Sigmoid colon (tissue), 7 donors: ENCODE measurements around the gene ELMO3. TPM values are rescaled to one million over a fixed set of nuclear protein-coding genes. Genes with fewer than 3 reads are reported as not detected.

ENCODE experiments used
- DNase-seq: peaks from one replicate; pipeline ENCODE4 v3.0.0-alpha.2; 2019
- H3K27ac ChIP-seq, 4 donors: fragments of 200-600 bp; sonication (generic); one replicate each; pipeline ENCODE4 v1.5.1; 2016 to 2019; ENCODE audit warnings: mild to moderate bottlenecking in 1 of 4
- H3K27me3 ChIP-seq, 3 donors: fragments of 200-600 bp; sonication (generic); one replicate each; pipeline ENCODE4 v1.5.1; 2019; ENCODE audit warnings: mild to moderate bottlenecking in 1 of 3
- H3K36me3 ChIP-seq, 4 donors: fragments of 200-600 bp; sonication (generic); one replicate each; pipeline ENCODE4 v1.5.1; 2016 to 2019
- H3K4me1 ChIP-seq, 4 donors: fragments of 200-600 bp; sonication (generic); one replicate each; pipeline ENCODE4 v1.5.1; 2017 to 2019
- H3K4me3 ChIP-seq, 4 donors: fragments of 200-600 bp; sonication (generic); one replicate each; pipeline ENCODE4 v1.5.1; 2017 to 2019; ENCODE audit warnings: mild to moderate bottlenecking in 2 of 4, moderate library complexity in 1 of 4
- H3K9me3 ChIP-seq, 4 donors: fragments of 200-600 bp in 3 of 4; sonication (generic) in 3 of 4; one replicate each; pipeline versions ENCODE4 v1.5.1 to v1.6.1; 2013 to 2019
- EP300 ChIP-seq, 4 donors: sonication (generic); formaldehyde crosslinking; IDR thresholded peaks; one replicate each; pipeline ENCODE4 v1.6.1; 2017; ENCODE audit warnings: antibody characterized with exemption in 4 of 4
- POLR2A ChIP-seq, 2 donors: fragments of 450-650 bp; IDR thresholded peaks; one replicate each; pipeline ENCODE4 v1.6.1; 2016; ENCODE audit warnings: antibody characterized with exemption in 2 of 2, mild to moderate bottlenecking in 2 of 2, moderate library complexity in 2 of 2
- POLR2AphosphoS5 ChIP-seq, 4 donors: sonication (generic); formaldehyde crosslinking; IDR thresholded peaks; one replicate each; pipeline ENCODE4 v1.6.1; 2017; ENCODE audit warnings: antibody characterized with exemption in 4 of 4
- WGBS, 2 donors: extraction: QIAGEN DNeasy Blood & Tissue Kit; methylation state at CpG; one replicate each; pipeline ENCODE4 v1.1.7; 2013; 5-methylcytosine and 5-hydroxymethylcytosine counted together
- intact Hi-C: fragments of 100-400 bp; cut with DNase I; formaldehyde crosslinking; loops from one replicate; pipeline ENCODE4 v1.15.1; 2023
- polyA plus RNA-seq, 3 donors: library from polyadenylated mRNA; stranded (reverse); fragments of 200-250 nt; gene quantifications; one replicate each; pipeline ENCODE4 v1.2.3, GENCODE V29; 2013
- total RNA-seq, 4 donors: library from RNA; depleted of rRNA; stranded (reverse); fragments of >200 nt; gene quantifications; one replicate each; pipeline ENCODE4 v1.1.0, GENCODE V29; 2016
- TF ChIP-seq, protein P1 (sequence below), 4 experiments: fragments of 450-650 bp in 3 of 4; fragments of 200-600 bp in 1 of 4; IDR thresholded peaks; one replicate each; pipeline ENCODE4 v1.5.1; 2016 to 2019; ENCODE audit warnings: antibody characterized with exemption in 4 of 4, mild to moderate bottlenecking in 3 of 4, moderate library complexity in 2 of 4
- donor health status: healthy with polysubstance abuse.
- donor health status: Bipolar disorder and iron deficiency.
- donor health status: healthy.

The ELMO3 gene
- total and polyA plus RNA-seq, 7 donors, result 0.14 to 41.8 (median 1.7) TPM

GRCh38 chr16:67167588-67167987 is 31.3 kb upstream of the ELMO3 start:
- 92 to 94% methylated on average over 7 of the region's 7 CpGs for WGBS, 2 donors
- H3K27me3 ChIP-seq, result peaks cover 33 to 38% (median 34%) of the 10 kb centered on the region in 3 donors
- TF ChIP-seq POLR2A (IDR thresholded peaks at IDR 0.05) (no peak), EP300 (IDR thresholded peaks at IDR 0.05) (no peak), POLR2AphosphoS5 (IDR thresholded peaks at IDR 0.05) (no peak)
- TF ChIP-seq, protein P1, sequence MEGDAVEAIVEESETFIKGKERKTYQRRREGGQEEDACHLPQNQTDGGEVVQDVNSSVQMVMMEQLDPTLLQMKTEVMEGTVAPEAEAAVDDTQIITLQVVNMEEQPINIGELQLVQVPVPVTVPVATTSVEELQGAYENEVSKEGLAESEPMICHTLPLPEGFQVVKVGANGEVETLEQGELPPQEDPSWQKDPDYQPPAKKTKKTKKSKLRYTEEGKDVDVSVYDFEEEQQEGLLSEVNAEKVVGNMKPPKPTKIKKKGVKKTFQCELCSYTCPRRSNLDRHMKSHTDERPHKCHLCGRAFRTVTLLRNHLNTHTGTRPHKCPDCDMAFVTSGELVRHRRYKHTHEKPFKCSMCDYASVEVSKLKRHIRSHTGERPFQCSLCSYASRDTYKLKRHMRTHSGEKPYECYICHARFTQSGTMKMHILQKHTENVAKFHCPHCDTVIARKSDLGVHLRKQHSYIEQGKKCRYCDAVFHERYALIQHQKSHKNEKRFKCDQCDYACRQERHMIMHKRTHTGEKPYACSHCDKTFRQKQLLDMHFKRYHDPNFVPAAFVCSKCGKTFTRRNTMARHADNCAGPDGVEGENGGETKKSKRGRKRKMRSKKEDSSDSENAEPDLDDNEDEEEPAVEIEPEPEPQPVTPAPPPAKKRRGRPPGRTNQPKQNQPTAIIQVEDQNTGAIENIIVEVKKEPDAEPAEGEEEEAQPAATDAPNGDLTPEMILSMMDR (IDR thresholded peaks at IDR 0.05), result no peak
- H3K27ac ChIP-seq, result peak overlapping the region in 1 of 4 donors; percentile 88
- intact Hi-C loops, result no loop called here
- H3K4me3 ChIP-seq, result no peak overlapping the region
- no peaks in the 10 kb centered on the region for H3K36me3 ChIP-seq
- no peaks in the 10 kb centered on the region for H3K9me3 ChIP-seq
- no peak for DNase-seq
- peaks cover 0 to 65% (median 64%) of the 10 kb centered on the region in 4 donors for H3K4me1 ChIP-seq

GRCh38 chr16:67169011-67169451 is 29.9 kb upstream of the ELMO3 start:
- Histone ChIP-seq H3K4me1 (peaks cover 0 to 64% (median 61%) of the 10 kb centered on the region in 4 donors), H3K27ac (peak overlapping the region; percentile 87 to 95 (median 90)), H3K27me3 (peaks cover 19 to 24% (median 20%) of the 10 kb centered on the region in 3 donors), H3K4me3 (peak overlapping the region in 1 of 4 donors; percentile 56), H3K9me3 (no peaks in the 10 kb centered on the region), H3K36me3 (no peaks in the 10 kb centered on the region)
- intact Hi-C loops, result no loop called here
- WGBS, 2 donors, result 55 to 71% methylated on average over 9 of the region's 9 CpGs
- DNase-seq, result no peak
- no peak for TF ChIP-seq POLR2AphosphoS5 (IDR thresholded peaks at IDR 0.05)
- no peak for TF ChIP-seq EP300 (IDR thresholded peaks at IDR 0.05)
- TF ChIP-seq POLR2A (IDR thresholded peaks at IDR 0.05), result no peak
- TF ChIP-seq, protein P1 (IDR thresholded peaks at IDR 0.05), result no peak

DNA sequence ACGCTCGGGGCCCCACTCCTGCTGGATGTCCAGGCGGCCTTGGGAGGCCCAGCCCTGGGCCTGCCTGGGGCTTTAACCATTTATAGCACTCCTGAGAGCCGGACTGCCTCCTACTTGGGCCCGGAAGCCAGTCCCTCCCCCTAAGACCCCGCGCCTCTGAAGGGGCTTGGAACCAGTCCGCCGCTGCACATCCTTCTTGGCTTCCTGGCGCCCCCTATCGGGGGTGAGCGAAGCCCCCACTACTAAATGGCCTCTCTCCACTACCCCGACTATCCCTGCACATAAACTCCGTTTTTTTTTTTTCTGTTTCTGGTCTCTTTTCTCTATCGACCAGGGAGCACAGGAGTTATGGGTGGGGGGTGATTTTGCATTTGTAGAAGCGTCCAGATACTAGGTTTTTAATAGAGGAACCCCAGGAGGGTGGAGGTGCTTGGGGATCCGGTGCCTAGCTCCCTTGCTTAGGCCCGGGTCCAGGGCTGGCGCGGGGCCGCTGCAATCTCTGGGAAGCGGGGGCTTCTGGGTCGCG is 29.2 kb upstream of the ELMO3 start:
- TF ChIP-seq, protein P1 (IDR thresholded peaks at IDR 0.05), result peak in 2 of 4 experiments; percentile 32 to 47
- TF ChIP-seq POLR2AphosphoS5 (IDR thresholded peaks at IDR 0.05), result no peak
- no peak for TF ChIP-seq POLR2A (IDR thresholded peaks at IDR 0.05)
- WGBS, 2 donors, result 8 to 9% methylated on average over 24 of the region's 24 CpGs
- DNase-seq, result no peak
- peak overlapping the region; percentile 29 to 57 (median 48) for H3K4me3 ChIP-seq
- H3K9me3 ChIP-seq, result no peaks in the 10 kb centered on the region
- H3K36me3 ChIP-seq, result no peaks in the 10 kb centered on the region
- peaks cover 0 to 64% (median 61%) of the 10 kb centered on the region in 4 donors for H3K4me1 ChIP-seq
- intact Hi-C loops, result no loop called here
- peaks cover 14 to 17% (median 15%) of the 10 kb centered on the region in 3 donors for H3K27me3 ChIP-seq
- peak overlapping the region; percentile 87 to 95 (median 90) for H3K27ac ChIP-seq

DNA sequence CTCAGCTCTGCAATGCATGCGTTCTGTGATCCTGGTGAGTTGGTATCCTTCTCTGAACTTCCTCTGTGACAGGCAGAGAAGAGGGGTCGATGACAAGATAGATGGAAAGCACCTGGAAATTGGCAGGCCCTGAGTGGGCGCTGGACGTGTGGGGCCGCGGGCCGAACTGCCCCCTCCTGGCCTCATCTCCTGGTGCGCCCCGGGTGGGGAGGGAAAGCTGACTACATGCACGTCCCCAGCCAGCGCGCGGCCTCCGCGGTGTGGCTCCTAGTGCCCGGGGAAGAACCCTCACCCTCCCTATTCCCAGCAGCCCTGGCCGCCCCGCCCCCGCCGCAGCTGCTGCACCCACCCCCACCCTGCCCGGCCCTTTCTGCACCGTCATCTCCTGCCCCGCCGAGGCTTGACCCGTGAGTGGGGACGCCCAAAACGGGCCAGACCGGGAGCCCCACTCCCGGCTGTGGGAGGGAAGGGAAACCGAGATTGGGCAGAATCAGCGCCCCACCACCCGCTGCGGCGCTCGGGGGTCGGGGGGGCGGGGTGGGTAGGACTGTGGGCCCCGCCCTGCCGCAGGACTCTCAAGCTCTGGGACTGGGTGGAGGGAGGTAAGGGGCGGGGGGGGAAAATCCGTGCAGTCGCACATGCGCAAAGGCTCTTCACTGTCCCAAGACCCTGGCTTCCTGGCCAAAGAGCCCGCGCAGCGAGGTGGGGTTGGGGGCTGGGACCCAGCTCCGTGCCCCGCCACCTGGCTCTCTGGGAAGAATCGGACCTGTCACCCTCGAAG is 28.6 kb upstream of the ELMO3 start, which contains the start of gene NOL3:
TSS of gene NOL3 (plus strand) at position 371 of the 781 bp plus-strand sequence.
- 1% methylated on average over 50 of the region's 50 CpGs for WGBS, 2 donors
- TF ChIP-seq POLR2AphosphoS5 (IDR thresholded peaks at IDR 0.05) (peak; percentile 47 to 80 (median 66)), POLR2A (IDR thresholded peaks at IDR 0.05) (no peak)
- intact Hi-C loops, result no loop called here
- H3K27ac ChIP-seq, result peak within 1 kb of the TSS; percentile 87 to 95 (median 90)
- no peaks in the 10 kb centered on the region for H3K9me3 ChIP-seq
- peak within 1 kb of the TSS; percentile 29 to 57 (median 48) for H3K4me3 ChIP-seq
- no peaks in the 10 kb centered on the region for H3K36me3 ChIP-seq
- H3K27me3 ChIP-seq, result peaks cover 8 to 10% (median 9%) of the 10 kb centered on the region in 3 donors
- DNase-seq, result peak; percentile 94
- peaks cover 0 to 64% (median 59%) of the 10 kb centered on the region in 4 donors for H3K4me1 ChIP-seq
